ENCODE data around the gene BRD1.

GRCh38 chr22:49803737-49804375, 23.8 kb downstream of the BRD1 start:
- no peak for TF ChIP-seq CTCF (IDR thresholded peaks at IDR 0.05)
- no peak for TF ChIP-seq POLR2A (IDR thresholded peaks at IDR 0.05)
